ENCODE measurements around the gene ZFP3.
"Not testable (repeated sequence)": the region's sequence is repeated elsewhere in the genome, so short reads cannot be mapped to it uniquely, and the experiment has no call there.

The ZFP3 gene

DNA sequence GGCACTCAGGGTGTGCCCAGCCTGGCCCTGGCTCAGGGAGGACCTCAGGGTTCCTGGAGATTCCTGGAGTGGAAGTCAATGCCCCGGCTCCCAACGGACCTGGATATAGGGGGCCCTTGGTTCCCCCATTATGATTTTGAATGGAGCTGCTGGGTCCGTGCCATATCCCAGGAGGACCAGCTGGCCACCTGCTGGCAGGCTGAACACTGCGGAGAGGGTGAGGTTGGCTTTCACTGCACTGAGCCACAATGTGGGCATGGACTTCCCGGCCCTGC lies 61.1 kb downstream of the ZFP3 start:
- TF ChIP-seq, protein P1, sequence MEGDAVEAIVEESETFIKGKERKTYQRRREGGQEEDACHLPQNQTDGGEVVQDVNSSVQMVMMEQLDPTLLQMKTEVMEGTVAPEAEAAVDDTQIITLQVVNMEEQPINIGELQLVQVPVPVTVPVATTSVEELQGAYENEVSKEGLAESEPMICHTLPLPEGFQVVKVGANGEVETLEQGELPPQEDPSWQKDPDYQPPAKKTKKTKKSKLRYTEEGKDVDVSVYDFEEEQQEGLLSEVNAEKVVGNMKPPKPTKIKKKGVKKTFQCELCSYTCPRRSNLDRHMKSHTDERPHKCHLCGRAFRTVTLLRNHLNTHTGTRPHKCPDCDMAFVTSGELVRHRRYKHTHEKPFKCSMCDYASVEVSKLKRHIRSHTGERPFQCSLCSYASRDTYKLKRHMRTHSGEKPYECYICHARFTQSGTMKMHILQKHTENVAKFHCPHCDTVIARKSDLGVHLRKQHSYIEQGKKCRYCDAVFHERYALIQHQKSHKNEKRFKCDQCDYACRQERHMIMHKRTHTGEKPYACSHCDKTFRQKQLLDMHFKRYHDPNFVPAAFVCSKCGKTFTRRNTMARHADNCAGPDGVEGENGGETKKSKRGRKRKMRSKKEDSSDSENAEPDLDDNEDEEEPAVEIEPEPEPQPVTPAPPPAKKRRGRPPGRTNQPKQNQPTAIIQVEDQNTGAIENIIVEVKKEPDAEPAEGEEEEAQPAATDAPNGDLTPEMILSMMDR (IDR thresholded peaks at IDR 0.05) = no peak
- H3K4me2 ChIP-seq (ENCODE audit: low read length) = no peak overlapping the region
- H3K9me3 ChIP-seq (ENCODE audit: control insufficient read depth, low read length) = no peaks in the 10 kb centered on the region
- H3K4me3 ChIP-seq (ENCODE audit: low read depth, low read length) = no peak overlapping the region
- H3K9ac ChIP-seq = no peak overlapping the region
- no peaks in the 10 kb centered on the region for H3K27me3 ChIP-seq (ENCODE audit: control insufficient read depth, insufficient read depth, low read length)
- no peaks in the 10 kb centered on the region for H3K36me3 ChIP-seq (ENCODE audit: control insufficient read depth, insufficient read depth, low read length)
- H3K79me2 ChIP-seq = no peaks in the 10 kb centered on the region
- no peak overlapping the region for H2AFZ ChIP-seq
- H3K4me1 ChIP-seq = no peaks in the 10 kb centered on the region
- no peak overlapping the region for H3K27ac ChIP-seq

DNA sequence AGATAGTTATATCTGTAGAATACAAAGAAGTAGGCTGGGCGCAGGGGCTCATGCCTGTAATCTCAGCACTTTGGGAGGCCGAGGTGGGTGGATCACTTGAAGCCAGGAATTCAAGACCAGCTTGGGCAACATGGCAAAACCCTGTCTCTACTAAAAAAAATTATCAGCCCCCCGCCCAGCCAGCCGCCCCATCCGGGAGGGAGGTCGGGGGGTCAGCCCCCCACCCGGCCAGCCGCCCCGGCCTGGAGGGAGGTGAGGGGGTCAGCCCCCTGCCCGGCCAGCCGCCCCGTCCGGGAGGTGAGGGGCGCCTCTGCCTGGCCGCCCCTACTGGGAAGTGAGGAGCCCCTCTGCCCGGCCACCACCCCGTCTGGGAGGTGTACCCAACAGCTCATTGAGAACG lies 64.6 kb downstream of the ZFP3 start:
- not testable (repeated sequence) for H3K4me2 ChIP-seq (ENCODE audit: low read length); H3K79me2 ChIP-seq

More for the DNA sequence above, 64.6 kb downstream of the ZFP3 start:
- H3K4me3 ChIP-seq (ENCODE audit: low read depth, low read length); H3K9ac ChIP-seq; H3K36me3 ChIP-seq (ENCODE audit: control insufficient read depth, insufficient read depth, low read length); H3K27me3 ChIP-seq (ENCODE audit: control insufficient read depth, insufficient read depth, low read length); H3K9me3 ChIP-seq (ENCODE audit: control insufficient read depth, low read length); H3K4me1 ChIP-seq; H2AFZ ChIP-seq; H3K27ac ChIP-seq: not testable (repeated sequence)

Measured in parathyroid adenoma (tissue), 2 donors.